MM.1S (cell line): Measurements from ENCODE around the gene POLR2M.

Source experiments
- DNase-seq: peaks from one replicate; pipeline ENCODE4 v3.0.0-alpha.2; 2015
- H2AFZ ChIP-seq: fragments of 300-600 bp; sonication (generic); 2 replicates; pipeline ENCODE4 v1.6.0; 2016; ENCODE audit warnings: antibody characterized with exemption, low read length
- H3F3A ChIP-seq: fragments of 300-600 bp; sonication (generic); 2 replicates; pipeline ENCODE4 v1.6.1; 2016; ENCODE audit warnings: mild to moderate bottlenecking, antibody characterized with exemption, low read length, moderate library complexity, mixed read lengths; ENCODE audit not compliant: insufficient read depth
- H3K27ac ChIP-seq: fragments of 300-600 bp; sonication (generic); 2 replicates; pipeline ENCODE4 v1.5.1; 2016; ENCODE audit warnings: mild to moderate bottlenecking, low read length
- H3K27me3 ChIP-seq: fragments of 300-600 bp; sonication (generic); replicated peaks from 2 replicates; pipeline ENCODE4 v1.6.0; 2016; ENCODE audit warnings: low read length; ENCODE audit not compliant: insufficient read depth
- H3K36me3 ChIP-seq: fragments of 300-600 bp; sonication (generic); replicated peaks from 2 replicates; pipeline ENCODE4 v1.6.1; 2016; ENCODE audit warnings: mild to moderate bottlenecking, low read length, mixed read lengths; ENCODE audit not compliant: insufficient read depth
- H3K4me1 ChIP-seq: fragments of 300-600 bp; sonication (generic); 2 replicates; pipeline ENCODE4 v1.6.1; 2016; ENCODE audit warnings: low read length, mixed read lengths
- H3K4me2 ChIP-seq: fragments of 300-600 bp; sonication (generic); 2 replicates; pipeline ENCODE4 v1.6.0; 2016; ENCODE audit warnings: low read depth, low read length
- H3K4me3 ChIP-seq: fragments of 300-600 bp; sonication (generic); 2 replicates; pipeline ENCODE4 v1.5.1; 2016; ENCODE audit warnings: low read length, mixed read lengths
- H3K79me2 ChIP-seq: fragments of 300-600 bp; sonication (generic); 2 replicates; pipeline ENCODE4 v1.6.1; 2016; ENCODE audit warnings: mixed run types, low read length, mixed read lengths
- H3K9ac ChIP-seq: fragments of 300-600 bp; sonication (generic); 2 replicates; pipeline ENCODE4 v1.6.1; 2016; ENCODE audit warnings: low read length, mixed read lengths
- H3K9me2 ChIP-seq: fragments of 300-600 bp; sonication (generic); replicated peaks from 2 replicates; pipeline ENCODE4 v1.6.1; 2016; ENCODE audit warnings: mild to moderate bottlenecking, low read length, mixed read lengths; ENCODE audit not compliant: insufficient read depth
- H3K9me3 ChIP-seq: fragments of 300-600 bp; sonication (generic); replicated peaks from 2 replicates; pipeline ENCODE4 v1.6.1; 2016; ENCODE audit warnings: mild to moderate bottlenecking, low read length, mixed read lengths; ENCODE audit not compliant: insufficient read depth
- H4K20me1 ChIP-seq: fragments of 300-600 bp; sonication (generic); 2 replicates; pipeline ENCODE4 v1.6.1; 2016; ENCODE audit warnings: mild to moderate bottlenecking, low read length, moderate library complexity, mixed read lengths; ENCODE audit not compliant: insufficient read depth
- EZH2 ChIP-seq: fragments of 300-600 bp; sonication (generic); optimal IDR thresholded peaks from 2 replicates; pipeline ENCODE3; 2017; ENCODE audit warnings: low read depth, mild to moderate bottlenecking, antibody characterized with exemption, low read length, mixed read lengths
- EZH2phosphoT487 ChIP-seq: fragments of 300-600 bp; sonication (generic); IDR thresholded peaks from 2 replicates; pipeline ENCODE4 v1.6.1; 2018; ENCODE audit warnings: antibody characterized with exemption, low read length
- TF ChIP-seq, protein P1 (sequence below): fragments of 300-600 bp; sonication (generic); IDR thresholded peaks from 2 replicates; pipeline ENCODE4 v1.5.1; 2016; ENCODE audit warnings: antibody characterized with exemption, low read length, mixed read lengths

The POLR2M gene

DNA sequence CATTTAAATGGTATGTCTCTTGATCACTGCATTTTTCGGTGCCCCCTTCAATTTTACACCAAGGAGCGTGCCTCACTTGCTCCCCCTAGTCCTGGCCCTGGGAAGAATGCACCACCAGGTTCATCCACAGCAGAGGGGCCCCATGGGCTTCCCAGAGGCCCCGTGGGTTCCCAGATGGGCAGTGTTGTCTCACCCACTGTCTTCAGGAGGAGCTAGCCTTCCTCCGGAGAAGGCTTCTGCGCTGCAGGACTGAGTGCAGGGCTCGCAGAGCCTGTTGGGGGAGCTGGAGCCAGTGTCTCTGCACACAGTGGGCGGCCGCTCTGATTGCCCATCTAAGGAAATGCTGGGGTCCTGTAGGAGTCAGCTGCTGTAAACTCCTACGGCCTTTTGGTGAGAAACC lies 45.9 kb downstream of the POLR2M start:
- Histone ChIP-seq H3K36me3 (no peaks in the 10 kb centered on the region), H4K20me1 (no peaks in the 10 kb centered on the region), H3F3A (no peaks in the 10 kb centered on the region), H3K4me2 (no peak overlapping the region), H3K9me3 (no peaks in the 10 kb centered on the region), H3K27ac (no peak overlapping the region), H3K9ac (no peak overlapping the region), H3K79me2 (no peaks in the 10 kb centered on the region), H2AFZ (no peak overlapping the region), H3K4me3 (no peak overlapping the region), H3K4me1 (no peaks in the 10 kb centered on the region), H3K9me2 (no peaks in the 10 kb centered on the region), H3K27me3 (no peaks in the 10 kb centered on the region)
- TF ChIP-seq EZH2phosphoT487 = no peak
- TF ChIP-seq, protein P1, sequence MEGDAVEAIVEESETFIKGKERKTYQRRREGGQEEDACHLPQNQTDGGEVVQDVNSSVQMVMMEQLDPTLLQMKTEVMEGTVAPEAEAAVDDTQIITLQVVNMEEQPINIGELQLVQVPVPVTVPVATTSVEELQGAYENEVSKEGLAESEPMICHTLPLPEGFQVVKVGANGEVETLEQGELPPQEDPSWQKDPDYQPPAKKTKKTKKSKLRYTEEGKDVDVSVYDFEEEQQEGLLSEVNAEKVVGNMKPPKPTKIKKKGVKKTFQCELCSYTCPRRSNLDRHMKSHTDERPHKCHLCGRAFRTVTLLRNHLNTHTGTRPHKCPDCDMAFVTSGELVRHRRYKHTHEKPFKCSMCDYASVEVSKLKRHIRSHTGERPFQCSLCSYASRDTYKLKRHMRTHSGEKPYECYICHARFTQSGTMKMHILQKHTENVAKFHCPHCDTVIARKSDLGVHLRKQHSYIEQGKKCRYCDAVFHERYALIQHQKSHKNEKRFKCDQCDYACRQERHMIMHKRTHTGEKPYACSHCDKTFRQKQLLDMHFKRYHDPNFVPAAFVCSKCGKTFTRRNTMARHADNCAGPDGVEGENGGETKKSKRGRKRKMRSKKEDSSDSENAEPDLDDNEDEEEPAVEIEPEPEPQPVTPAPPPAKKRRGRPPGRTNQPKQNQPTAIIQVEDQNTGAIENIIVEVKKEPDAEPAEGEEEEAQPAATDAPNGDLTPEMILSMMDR = 0 out of 2 replicates have a peak, but pooled peaks have one; percentile 11
- no peak for DNase-seq

DNA sequence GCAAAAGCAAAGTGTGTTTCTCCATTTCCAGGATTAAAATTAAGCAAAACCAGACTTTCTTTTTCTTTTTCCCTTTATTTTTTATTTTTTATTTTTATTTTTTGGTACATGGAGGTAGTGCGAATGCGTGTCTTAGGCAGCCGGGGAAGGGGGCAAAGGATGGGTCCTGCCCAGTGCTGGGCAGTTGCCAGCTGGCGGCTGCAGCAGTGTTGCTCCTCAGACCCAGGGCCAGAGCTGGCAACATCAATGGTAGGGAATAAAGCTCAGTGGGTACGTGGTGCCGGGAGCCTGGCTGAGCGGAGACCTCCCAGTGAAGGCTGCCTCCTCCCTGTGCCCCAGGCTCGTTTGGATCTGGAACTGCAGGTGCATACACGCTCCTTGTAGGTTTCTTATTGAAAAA lies 46.3 kb downstream of the POLR2M start:
- Histone ChIP-seq H3K9me3 (no peaks in the 10 kb centered on the region), H3K27me3 (no peaks in the 10 kb centered on the region), H3K9ac (no peak overlapping the region), H3K36me3 (no peaks in the 10 kb centered on the region), H4K20me1 (no peaks in the 10 kb centered on the region), H3K4me1 (no peaks in the 10 kb centered on the region), H3K4me2 (no peak overlapping the region), H3K79me2 (no peaks in the 10 kb centered on the region), H3F3A (no peaks in the 10 kb centered on the region), H3K9me2 (no peaks in the 10 kb centered on the region), H2AFZ (no peak overlapping the region), H3K4me3 (no peak overlapping the region), H3K27ac (no peak overlapping the region)
- DNase-seq = no peak
- TF ChIP-seq EZH2phosphoT487 (no peak), EZH2 (no peak)
- TF ChIP-seq, protein P1 = no peak

DNA sequence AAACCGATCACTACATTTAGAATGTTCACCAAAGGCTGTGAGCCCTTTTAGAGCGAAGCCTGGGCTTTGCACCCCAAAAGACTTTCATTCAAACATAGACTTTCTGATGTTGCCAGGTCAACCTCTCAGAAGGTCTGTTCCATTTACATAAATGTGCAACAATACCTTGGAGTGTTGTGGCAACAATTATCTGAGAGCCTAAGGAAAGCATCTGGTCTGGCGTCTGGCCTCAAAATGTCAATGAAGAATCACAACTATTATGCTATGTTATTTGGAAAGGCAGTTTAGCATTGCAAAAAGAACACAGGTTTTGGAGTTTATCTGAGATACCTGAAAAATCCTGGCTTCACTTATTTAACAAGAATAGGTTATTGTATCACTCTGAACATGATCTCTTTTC lies 50.0 kb downstream of the POLR2M start:
- DNase-seq = no peak
- Histone ChIP-seq H3K4me3 (no peak overlapping the region), H4K20me1 (no peaks in the 10 kb centered on the region), H3K27me3 (no peaks in the 10 kb centered on the region), H3K36me3 (no peaks in the 10 kb centered on the region), H2AFZ (no peak overlapping the region), H3K79me2 (no peaks in the 10 kb centered on the region), H3K4me2 (no peak overlapping the region), H3K9me3 (no peaks in the 10 kb centered on the region), H3K9ac (no peak overlapping the region), H3K4me1 (no peaks in the 10 kb centered on the region), H3K9me2 (no peaks in the 10 kb centered on the region), H3F3A (no peaks in the 10 kb centered on the region), H3K27ac (no peak overlapping the region)
- TF ChIP-seq EZH2 (no peak), EZH2phosphoT487 (no peak)
- TF ChIP-seq, protein P1 = no peak
